Measurements from ENCODE around the gene NKX6-2.

DNA sequence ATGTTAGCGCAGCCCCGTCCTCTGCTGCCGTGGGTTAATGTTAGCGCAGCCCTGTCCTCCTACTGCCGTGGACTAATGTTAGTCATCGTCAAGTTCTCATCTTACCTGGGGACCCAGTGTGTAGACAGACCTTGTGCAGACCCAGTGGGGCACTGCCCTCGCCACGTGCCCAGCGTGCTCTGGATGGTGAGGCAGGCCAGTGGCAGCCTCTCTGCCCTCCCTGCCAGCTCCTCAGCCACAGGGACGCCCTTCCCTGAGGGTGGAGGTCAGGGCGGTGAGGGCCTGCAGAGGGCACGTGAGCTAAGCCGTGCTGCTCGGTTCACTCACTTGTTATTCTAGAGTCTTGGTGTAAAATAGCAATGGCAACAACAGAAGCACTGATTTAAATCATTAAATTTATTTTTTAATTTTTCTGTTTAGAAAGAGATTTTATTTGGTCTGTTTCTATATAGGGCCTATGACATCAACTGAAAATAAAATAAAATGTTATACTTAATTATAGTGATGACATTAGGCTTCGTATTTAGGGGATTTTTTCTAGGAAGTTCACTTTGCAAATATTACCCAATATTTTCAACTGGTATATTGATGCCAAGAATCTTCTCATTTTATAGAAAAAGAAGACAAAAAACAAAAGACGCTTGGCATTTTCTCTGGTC is 48.4 kb downstream of the NKX6-2 start:
- no peak for TF ChIP-seq TAF1 (IDR thresholded peaks at IDR 0.05; ENCODE audit: low read depth)
- no peak for TF ChIP-seq TCF12 (IDR thresholded peaks at IDR 0.05; ENCODE audit: low read depth)
- TF ChIP-seq EGR1 (IDR thresholded peaks at IDR 0.05) = no peak
- no peak for TF ChIP-seq TEAD4 (IDR thresholded peaks at IDR 0.05)
- TF ChIP-seq CREB1 (IDR thresholded peaks at IDR 0.05; ENCODE audit: low read depth) = no peak
- no peak for TF ChIP-seq EP300 (IDR thresholded peaks at IDR 0.05; ENCODE audit: borderline replicate concordance)
- no peak for TF ChIP-seq CEBPB (IDR thresholded peaks at IDR 0.05)

Data from Ishikawa (cell line).